Kidney (tissue), 14 donors: ENCODE measurements around the gene SREK1. TPM values are rescaled to one million over a fixed set of nuclear protein-coding genes. Genes with fewer than 3 reads are reported as not detected.
A peak's percentile ranks its signal among the peaks of the same experiment; 100 is the strongest.

Source experiments
- DNase-seq, 5 donors: peaks; one replicate each; pipeline ENCODE4 v3.0.0-alpha.2; 2013 to 2020
- FAIRE-seq: peaks from 2 replicates; lab custom pipeline; 2012; peaks lifted over from hg19 to GRCh38; lab: Jason Lieb, UNC
- H3K27ac ChIP-seq, 2 donors: one replicate each; pipeline ENCODE4 v1.7.0; 2013; ENCODE audit warnings: low read depth in 2 of 2, low read length in 2 of 2, inconsistent platforms in 1 of 2
- H3K27me3 ChIP-seq: one replicate; pipeline ENCODE4 v1.7.1; 2013; ENCODE audit warnings: low read length, inconsistent platforms; ENCODE audit not compliant: control insufficient read depth, insufficient read depth
- H3K36me3 ChIP-seq, 3 donors: one replicate each; pipeline versions ENCODE4 v1.7.0 to v1.7.1; 2013; ENCODE audit warnings: low read length in 3 of 3, control low read depth in 1 of 3, inconsistent platforms in 1 of 3; ENCODE audit not compliant: insufficient read depth in 3 of 3, control insufficient read depth in 2 of 3
- H3K4me1 ChIP-seq, 3 donors: one replicate each; pipeline versions ENCODE4 v1.7.0 to v1.7.1; 2013; ENCODE audit warnings: low read length in 3 of 3, inconsistent platforms in 1 of 3, low read depth in 1 of 3; ENCODE audit not compliant: control insufficient read depth in 2 of 3, insufficient read depth in 2 of 3
- H3K4me3 ChIP-seq, 3 donors: one replicate each; pipeline versions ENCODE4 v1.7.0 to v1.8.1; 2013; ENCODE audit warnings: low read length in 3 of 3, control low read depth in 1 of 3, inconsistent platforms in 1 of 3
- H3K9ac ChIP-seq, 3 donors: one replicate each; pipeline versions ENCODE4 v1.7.0 to v1.7.1; 2013; ENCODE audit warnings: low read length in 3 of 3, control low read depth in 1 of 3, inconsistent platforms in 1 of 3
- H3K9me3 ChIP-seq, 3 donors: one replicate each; pipeline versions ENCODE4 v1.7.0 to v1.7.1; 2013; ENCODE audit warnings: low read length in 3 of 3, control low read depth in 1 of 3, inconsistent platforms in 1 of 3; ENCODE audit not compliant: control insufficient read depth in 2 of 3, insufficient read depth in 1 of 3
- intact Hi-C: fragments of 100-400 bp; cut with DNase I; formaldehyde crosslinking; loops from one replicate; pipeline ENCODE4 v1.11.1; 2022
- polyA plus RNA-seq: library from polyadenylated mRNA; stranded (reverse); fragments of 350-450 nt; fragmentation: Illumina TruSeq; extraction: RNeasy Lipid Tissue Mini Kit (QIAGEN cat#74804); gene quantifications from one replicate; pipeline ENCODE4 v1.2.3, GENCODE V29; 2014; ENCODE audit warnings: low read depth, low replicate concordance; ENCODE audit not compliant: insufficient read depth
- total RNA-seq: library from RNA; stranded (reverse); fragmentation: NEBNext Ultra II Directional; extraction: Animal tissue kit (Norgen Biotek cat#: 25700); gene quantifications from one replicate; pipeline ENCODE4 v1.2.1, GENCODE V29; 2021
- TF ChIP-seq, protein P1 (sequence below): IDR thresholded peaks from 3 replicates; pipeline ENCODE4 v1.5.1; 2012; ENCODE audit warnings: mild to moderate bottlenecking, moderate library complexity, borderline replicate concordance; ENCODE audit not compliant: insufficient read depth; ENCODE audit errors: extremely low read depth
- donor health status: control.
- donor health status: control.
- donor health status: control.
- donor health status: control.
- donor health status: control.
- donor health status: DM: yes; HTN: yes; CAD: no.
- donor health status: Normal renal cell carcinoma (clear cell type).

The SREK1 gene
- total and polyA plus RNA-seq, 2 donors from 2014 or later, result 22.2 to 70.0 TPM

GRCh38 chr5:66206465-66206864 lies 62.4 kb downstream of the SREK1 start:
- Histone ChIP-seq H3K36me3 (no peaks in the 10 kb centered on the region), H3K9ac (no peak overlapping the region), H3K4me1 (peaks cover 0 to 3% (median 0%) of the 10 kb centered on the region in 3 donors), H3K27ac (no peak overlapping the region), H3K9me3 (no peaks in the 10 kb centered on the region), H3K27me3 (no peaks in the 10 kb centered on the region), H3K4me3 (no peak overlapping the region)
- TF ChIP-seq, protein P1, sequence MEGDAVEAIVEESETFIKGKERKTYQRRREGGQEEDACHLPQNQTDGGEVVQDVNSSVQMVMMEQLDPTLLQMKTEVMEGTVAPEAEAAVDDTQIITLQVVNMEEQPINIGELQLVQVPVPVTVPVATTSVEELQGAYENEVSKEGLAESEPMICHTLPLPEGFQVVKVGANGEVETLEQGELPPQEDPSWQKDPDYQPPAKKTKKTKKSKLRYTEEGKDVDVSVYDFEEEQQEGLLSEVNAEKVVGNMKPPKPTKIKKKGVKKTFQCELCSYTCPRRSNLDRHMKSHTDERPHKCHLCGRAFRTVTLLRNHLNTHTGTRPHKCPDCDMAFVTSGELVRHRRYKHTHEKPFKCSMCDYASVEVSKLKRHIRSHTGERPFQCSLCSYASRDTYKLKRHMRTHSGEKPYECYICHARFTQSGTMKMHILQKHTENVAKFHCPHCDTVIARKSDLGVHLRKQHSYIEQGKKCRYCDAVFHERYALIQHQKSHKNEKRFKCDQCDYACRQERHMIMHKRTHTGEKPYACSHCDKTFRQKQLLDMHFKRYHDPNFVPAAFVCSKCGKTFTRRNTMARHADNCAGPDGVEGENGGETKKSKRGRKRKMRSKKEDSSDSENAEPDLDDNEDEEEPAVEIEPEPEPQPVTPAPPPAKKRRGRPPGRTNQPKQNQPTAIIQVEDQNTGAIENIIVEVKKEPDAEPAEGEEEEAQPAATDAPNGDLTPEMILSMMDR, result no peak
- DNase-seq (no peak), FAIRE-seq (no peak)
- intact Hi-C loops, result no loop called here

DNA sequence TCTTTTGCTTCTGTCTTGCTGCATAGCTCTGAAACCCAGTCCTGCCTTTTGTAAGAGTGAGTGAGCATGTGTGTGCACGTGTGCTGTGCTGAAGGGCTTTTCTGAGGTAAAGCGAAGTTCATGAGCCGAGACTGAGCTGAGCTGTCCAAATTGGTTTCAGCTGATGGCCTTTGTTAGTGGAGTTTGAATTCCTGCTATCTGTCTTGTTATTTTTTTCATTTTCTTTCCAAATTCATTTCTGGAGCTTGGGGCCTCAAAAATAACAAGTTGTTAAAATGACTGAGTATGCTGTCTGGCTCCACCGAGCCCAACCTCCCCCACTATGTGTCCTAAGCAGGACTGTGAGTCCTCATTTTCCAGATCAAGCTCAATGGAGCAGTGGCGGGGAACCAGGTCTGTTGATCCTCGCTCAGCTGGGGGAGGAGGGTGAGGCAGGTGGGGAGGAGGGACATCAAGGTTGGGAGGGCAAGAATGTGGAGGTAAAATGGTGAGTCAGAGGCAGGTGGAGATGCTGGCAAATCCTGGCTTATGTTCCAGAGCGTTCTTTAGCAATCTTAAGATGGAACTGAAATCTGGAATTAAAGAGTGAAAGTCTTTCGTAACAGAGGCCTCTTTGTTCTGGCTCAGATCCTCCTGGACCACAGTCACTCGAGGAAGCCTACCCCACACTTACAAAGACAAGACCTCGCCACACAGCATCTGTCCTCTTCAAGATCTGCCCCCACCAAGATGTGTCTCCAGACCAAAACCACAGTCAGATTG lies 63.9 kb downstream of the SREK1 start:
- FAIRE-seq (no peak), DNase-seq (peak; percentile 75 to 93 (median 81))
- Histone ChIP-seq H3K27ac (no peak overlapping the region), H3K4me1 (peaks cover 0 to 3% (median 0%) of the 10 kb centered on the region in 3 donors), H3K27me3 (no peaks in the 10 kb centered on the region), H3K36me3 (no peaks in the 10 kb centered on the region), H3K4me3 (no peak overlapping the region), H3K9me3 (no peaks in the 10 kb centered on the region), H3K9ac (no peak overlapping the region)
- intact Hi-C loops, result no loop called here
- TF ChIP-seq, protein P1, result no peak

- no peak for FAIRE-seq
- H3K9me3 ChIP-seq, result no peaks in the 10 kb centered on the region
- no peak for DNase-seq
- H3K9ac ChIP-seq, result no peak overlapping the region
- H3K36me3 ChIP-seq, result no peaks in the 10 kb centered on the region
- H3K27me3 ChIP-seq, result no peaks in the 10 kb centered on the region
- TF ChIP-seq, protein P1, result no peak
- intact Hi-C loops, result no loop called here
- no peak overlapping the region for H3K27ac ChIP-seq
- H3K4me3 ChIP-seq, result no peak overlapping the region
- H3K4me1 ChIP-seq, result peaks cover 0 to 3% (median 0%) of the 10 kb centered on the region in 3 donors
Measured at GRCh38 chr5:66209350-66209749, 65.2 kb downstream of the SREK1 start.
